SJCRH30 (cell line): ENCODE measurements around the gene EPB41L2. TPM values are rescaled to one million over a fixed set of nuclear protein-coding genes. Genes with fewer than 3 reads are reported as not detected.
"Not testable (repeated sequence)": the region's sequence is repeated elsewhere in the genome, so short reads cannot be mapped to it uniquely, and the experiment has no call there.

Experiments used
- DNase-seq, 2 experiments: peaks; one replicate each; pipeline ENCODE4 v3.0.0-alpha.2; 2015 to 2020
- H3K27ac ChIP-seq: fragments of 250-450 bp; sonication (Bioruptor Pico); 2 replicates; pipeline ENCODE4 v1.5.1; 2020; ENCODE audit warnings: mild to moderate bottlenecking, moderate library complexity
- H3K27me3 ChIP-seq: fragments of 250-450 bp; sonication (Bioruptor Pico); 2 replicates; pipeline ENCODE4 v1.5.1; 2020; ENCODE audit warnings: mild to moderate bottlenecking, moderate library complexity
- H3K36me3 ChIP-seq: fragments of 250-450 bp; sonication (Bioruptor Pico); 2 replicates; pipeline ENCODE4 v1.5.1; 2020; ENCODE audit warnings: mild to moderate bottlenecking, moderate library complexity
- H3K4me1 ChIP-seq: fragments of 250-450 bp; sonication (Bioruptor Pico); 2 replicates; pipeline ENCODE4 v1.5.1; 2020; ENCODE audit warnings: mild to moderate bottlenecking, moderate library complexity
- H3K4me3 ChIP-seq: fragments of 250-450 bp; sonication (Bioruptor Pico); 2 replicates; pipeline ENCODE4 v1.5.1; 2020; ENCODE audit warnings: mild to moderate bottlenecking, moderate library complexity
- H3K9me3 ChIP-seq: fragments of 250-450 bp; sonication (Bioruptor Pico); replicated peaks from 2 replicates; pipeline ENCODE4 v1.5.1; 2020; ENCODE audit warnings: mild to moderate bottlenecking, moderate library complexity
- total RNA-seq: library from RNA; depleted of rRNA; stranded (reverse); fragments of >200 nt; shearing (Covaris generic); gene quantifications from 2 replicates; pipeline ENCODE4 v1.2.3, GENCODE V29; 2014

The EPB41L2 gene
- total RNA-seq, 1 experiment from 2014 or later: 95.9 TPM

- Histone ChIP-seq H3K4me3 (no peak overlapping the region), H3K27me3 (no peaks in the 10 kb centered on the region), H3K4me1 (peaks cover 20% of the 10 kb centered on the region), H3K27ac (no peak overlapping the region), H3K36me3 (no peaks in the 10 kb centered on the region), H3K9me3 (no peaks in the 10 kb centered on the region)
- DNase-seq: no peak
Observed at GRCh38 chr6:130961148-130961547, 101.9 kb downstream of the EPB41L2 start.

- no peaks in the 10 kb centered on the region for H3K27me3 ChIP-seq
- DNase-seq: peak in 1 of 2 experiments; percentile 31
- H3K4me3 ChIP-seq: no peak overlapping the region
- H3K36me3 ChIP-seq: peaks cover 8% of the 10 kb centered on the region; the same call in 1 of the 2 replicates
- no peaks in the 10 kb centered on the region for H3K9me3 ChIP-seq
- no peak overlapping the region for H3K27ac ChIP-seq
- peaks cover 27% of the 10 kb centered on the region for H3K4me1 ChIP-seq
Observed at GRCh38 chr6:130959951-130960350, 103.1 kb downstream of the EPB41L2 start.

- H3K4me3 ChIP-seq: no peak overlapping the region
- H3K9me3 ChIP-seq: no peaks in the 10 kb centered on the region
- DNase-seq: peak; percentile 33 to 75
- peaks cover 17% of the 10 kb centered on the region for H3K36me3 ChIP-seq
- peaks cover 27% of the 10 kb centered on the region for H3K4me1 ChIP-seq
- H3K27me3 ChIP-seq: no peaks in the 10 kb centered on the region
- no peak overlapping the region for H3K27ac ChIP-seq
Observed at GRCh38 chr6:130958468-130958867, 104.6 kb downstream of the EPB41L2 start.

- H3K27ac ChIP-seq: no peak overlapping the region
- DNase-seq: peak in 1 of 2 experiments; percentile 66
- H3K9me3 ChIP-seq: no peaks in the 10 kb centered on the region
- H3K27me3 ChIP-seq: no peaks in the 10 kb centered on the region
- H3K36me3 ChIP-seq: peaks cover 26% of the 10 kb centered on the region
- H3K4me3 ChIP-seq: no peak overlapping the region
- H3K4me1 ChIP-seq: peaks cover 27% of the 10 kb centered on the region
Observed at GRCh38 chr6:130955755-130956154, 107.3 kb downstream of the EPB41L2 start.

GRCh38 chr6:130949553-130949952 is 113.5 kb downstream of the EPB41L2 start:
- H3K27ac ChIP-seq: no peak overlapping the region
- H3K4me3 ChIP-seq: no peak overlapping the region
- no peaks in the 10 kb centered on the region; the same call in 1 of the 2 replicates for H3K9me3 ChIP-seq
- no peaks in the 10 kb centered on the region for H3K27me3 ChIP-seq
- no peak for DNase-seq
- peaks cover 2% of the 10 kb centered on the region; the same call in 1 of the 2 replicates for H3K4me1 ChIP-seq
- peaks cover 20% of the 10 kb centered on the region for H3K36me3 ChIP-seq

- peaks cover 11% of the 10 kb centered on the region for H3K36me3 ChIP-seq
Observed at GRCh38 chr6:130947464-130947863, 115.6 kb downstream of the EPB41L2 start.

GRCh38 chr6:130946076-130946475 is 117.0 kb downstream of the EPB41L2 start:
- Histone ChIP-seq H3K27me3 (no peaks in the 10 kb centered on the region), H3K4me3 (no peak overlapping the region), H3K36me3 (peaks cover 6% of the 10 kb centered on the region; the same call in 1 of the 2 replicates), H3K4me1 (peaks cover 2% of the 10 kb centered on the region; the same call in 1 of the 2 replicates), H3K27ac (no peak overlapping the region), H3K9me3 (no peaks in the 10 kb centered on the region; the same call in 1 of the 2 replicates)
- no peak for DNase-seq

More at GRCh38 chr6:130947464-130947863, 115.6 kb downstream of the EPB41L2 start:
- peaks cover 2% of the 10 kb centered on the region; the same call in 1 of the 2 replicates for H3K4me1 ChIP-seq
- no peaks in the 10 kb centered on the region; the same call in 1 of the 2 replicates for H3K9me3 ChIP-seq
- no peaks in the 10 kb centered on the region for H3K27me3 ChIP-seq
- no peak for DNase-seq
- H3K4me3 ChIP-seq: no peak overlapping the region
- no peak overlapping the region for H3K27ac ChIP-seq

GRCh38 chr6:130945401-130945919 is 117.6 kb downstream of the EPB41L2 start:
- Histone ChIP-seq H3K27me3 (no peaks in the 10 kb centered on the region), H3K9me3 (no peaks in the 10 kb centered on the region; the same call in 1 of the 2 replicates), H3K4me3 (no peak overlapping the region), H3K27ac (no peak overlapping the region), H3K36me3 (peaks cover 4% of the 10 kb centered on the region; the same call in 1 of the 2 replicates), H3K4me1 (peaks cover 2% of the 10 kb centered on the region; the same call in 1 of the 2 replicates)
- no peak for DNase-seq

- H3K27me3 ChIP-seq: no peaks in the 10 kb centered on the region
- peaks cover 2% of the 10 kb centered on the region; the same call in 1 of the 2 replicates for H3K36me3 ChIP-seq
- H3K4me3 ChIP-seq: no peak overlapping the region
- H3K9me3 ChIP-seq: no peaks in the 10 kb centered on the region; the same call in 1 of the 2 replicates
- no peak for DNase-seq
- H3K27ac ChIP-seq: no peak overlapping the region
- peaks cover 2% of the 10 kb centered on the region; the same call in 1 of the 2 replicates for H3K4me1 ChIP-seq
Observed at GRCh38 chr6:130944486-130944885, 118.6 kb downstream of the EPB41L2 start.

- no peak for DNase-seq
- H3K27ac ChIP-seq: no peak overlapping the region
- H3K36me3 ChIP-seq: peaks cover 2% of the 10 kb centered on the region; the same call in 1 of the 2 replicates
- H3K27me3 ChIP-seq: no peaks in the 10 kb centered on the region
- peaks cover 2% of the 10 kb centered on the region; the same call in 1 of the 2 replicates for H3K4me1 ChIP-seq
- H3K4me3 ChIP-seq: no peak overlapping the region
- no peaks in the 10 kb centered on the region; the same call in 1 of the 2 replicates for H3K9me3 ChIP-seq
Observed at GRCh38 chr6:130943738-130944137, 119.3 kb downstream of the EPB41L2 start.

GRCh38 chr6:130942752-130943151 is 120.3 kb downstream of the EPB41L2 start:
- H3K4me1 ChIP-seq: peaks cover 12% of the 10 kb centered on the region
- H3K27ac ChIP-seq, H3K27me3 ChIP-seq, H3K36me3 ChIP-seq, H3K4me3 ChIP-seq, H3K9me3 ChIP-seq, DNase-seq: not testable (repeated sequence)

GRCh38 chr6:130937942-130938604 is 125.0 kb downstream of the EPB41L2 start:
- Histone ChIP-seq H3K27ac (no peak overlapping the region), H3K27me3 (no peaks in the 10 kb centered on the region), H3K36me3 (no peaks in the 10 kb centered on the region), H3K9me3 (no peaks in the 10 kb centered on the region), H3K4me3 (no peak overlapping the region), H3K4me1 (peaks cover 37% of the 10 kb centered on the region)
- DNase-seq: no peak

- no peak overlapping the region for H3K27ac ChIP-seq
- no peaks in the 10 kb centered on the region for H3K9me3 ChIP-seq
- H3K4me1 ChIP-seq: peaks cover 42% of the 10 kb centered on the region
- no peak overlapping the region for H3K4me3 ChIP-seq
- H3K36me3 ChIP-seq: peaks cover 2% of the 10 kb centered on the region; the same call in 1 of the 2 replicates
- H3K27me3 ChIP-seq: no peaks in the 10 kb centered on the region
- no peak for DNase-seq
Observed at GRCh38 chr6:130936933-130937332, 126.1 kb downstream of the EPB41L2 start.

- DNase-seq: no peak
- Histone ChIP-seq H3K36me3 (peaks cover 2% of the 10 kb centered on the region; the same call in 1 of the 2 replicates), H3K4me1 (peaks cover 42% of the 10 kb centered on the region), H3K9me3 (no peaks in the 10 kb centered on the region), H3K27me3 (no peaks in the 10 kb centered on the region), H3K4me3 (no peak overlapping the region), H3K27ac (no peak overlapping the region)
Observed at GRCh38 chr6:130935978-130936377, 127.1 kb downstream of the EPB41L2 start.

GRCh38 chr6:130934848-130935585 is 128.0 kb downstream of the EPB41L2 start:
- no peak overlapping the region for H3K27ac ChIP-seq

More at GRCh38 chr6:130934848-130935585, 128.0 kb downstream of the EPB41L2 start:
- no peak for DNase-seq
- Histone ChIP-seq H3K36me3 (peaks cover 2% of the 10 kb centered on the region; the same call in 1 of the 2 replicates), H3K9me3 (no peaks in the 10 kb centered on the region), H3K4me3 (no peak overlapping the region), H3K27me3 (no peaks in the 10 kb centered on the region), H3K4me1 (peaks cover 42% of the 10 kb centered on the region)
